MCF 10A (cell line): ENCODE data around the gene MAGEA10. TPM values are rescaled to one million over a fixed set of nuclear protein-coding genes. Genes with fewer than 3 reads are reported as not detected.
"Not testable (repeated sequence)": the region's sequence is repeated elsewhere in the genome, so short reads cannot be mapped to it uniquely, and the experiment has no call there.

ENCODE experiments used
- Bru-seq: library from RNA; stranded (reverse); fragments of 400-500 nt; gene quantifications from one replicate; lab custom pipeline; 2021; lab: Mats Ljungman, UMichigan
- BruChase-seq, 2 experiments: library from RNA; stranded (reverse); fragments of 400-500 nt; gene quantifications; one replicate each; lab custom pipeline; 2021; lab: Mats Ljungman, UMichigan
- BruUV-seq: library from RNA; stranded (reverse); fragments of 400-500 nt; replicated peaks from 2 replicates; lab custom pipeline; 2021; lab: Mats Ljungman, UMichigan
- CTCF ChIA-PET: fragments of 300-600 bp; sonication (Branson Sonifier 250); formaldehyde crosslinking; extraction: SDS; loops from one replicate; lab custom pipeline; 2021; ENCODE audit warnings: antibody characterized with exemption, inconsistent platforms; lab: Yijun Ruan, JAX
- POLR2A ChIA-PET: fragments of 300-600, 350-650 bp; sonication (Branson Sonifier 250); formaldehyde crosslinking; extraction: SDS; loops from one replicate; lab custom pipeline; 2020; ENCODE audit warnings: antibody characterized with exemption, inconsistent platforms; lab: Yijun Ruan, JAX
- DNase-seq: peaks from one replicate; pipeline ENCODE4 v3.0.0-alpha.2; 2018; ENCODE audit not compliant: unreplicated experiment
- H3K27ac Mint-ChIP-seq: one replicate; pipeline ENCODE4 v1.8.0; 2022; ENCODE audit warnings: mild to moderate bottlenecking, low read depth, mixed read lengths; ENCODE audit not compliant: unreplicated experiment
- H3K27me3 Mint-ChIP-seq: one replicate; pipeline ENCODE4 v1.8.0; 2022; ENCODE audit warnings: mixed read lengths; ENCODE audit not compliant: insufficient read depth, unreplicated experiment
- H3K36me3 Mint-ChIP-seq: one replicate; pipeline ENCODE4 v1.8.0; 2022; ENCODE audit warnings: mild to moderate bottlenecking, moderate library complexity, mixed read lengths; ENCODE audit not compliant: insufficient read depth, unreplicated experiment
- H3K4me1 Mint-ChIP-seq: one replicate; pipeline ENCODE4 v1.8.0; 2022; ENCODE audit warnings: mixed read lengths; ENCODE audit not compliant: insufficient read depth, unreplicated experiment
- H3K4me3 Mint-ChIP-seq: one replicate; pipeline ENCODE4 v1.8.0; 2022; ENCODE audit warnings: mild to moderate bottlenecking, moderate library complexity, mixed read lengths; ENCODE audit not compliant: unreplicated experiment
- H3K9me3 Mint-ChIP-seq: one replicate; pipeline ENCODE4 v1.8.0; 2022; ENCODE audit warnings: mixed read lengths; ENCODE audit not compliant: unreplicated experiment
- CTCF ChIP-seq: fragments of 200-600 bp; IDR thresholded peaks from one replicate; pipeline ENCODE4 v1.8.0; 2022; ENCODE audit warnings: antibody characterized with exemption, mild to moderate bottlenecking; ENCODE audit not compliant: unreplicated experiment
- intact Hi-C: fragments of 100-400 bp; cut with micrococcal nuclease; formaldehyde crosslinking; loops from 2 replicates; pipeline ENCODE4 v1.14.1; 2022
- long read RNA-seq: library from polyadenylated mRNA; stranded (forward); transcript quantifications from one replicate; pipeline ENCODE4 v2.0.0, GENCODE V29; 2022
- total RNA-seq: library from RNA; stranded (reverse); gene quantifications from 2 replicates; pipeline ENCODE4 v1.2.3, GENCODE V29; 2022

Gene MAGEA10
- total RNA-seq: not detected in 2 replicates
- not detected for Bru-seq, nascent RNA
- BruChase-seq, experiment 1, labeled RNA remaining after a 6-hour chase: not detected
- not detected for BruChase-seq, experiment 2, labeled RNA remaining after a 2-hour chase
- long read RNA-seq: 0 reads

DNA sequence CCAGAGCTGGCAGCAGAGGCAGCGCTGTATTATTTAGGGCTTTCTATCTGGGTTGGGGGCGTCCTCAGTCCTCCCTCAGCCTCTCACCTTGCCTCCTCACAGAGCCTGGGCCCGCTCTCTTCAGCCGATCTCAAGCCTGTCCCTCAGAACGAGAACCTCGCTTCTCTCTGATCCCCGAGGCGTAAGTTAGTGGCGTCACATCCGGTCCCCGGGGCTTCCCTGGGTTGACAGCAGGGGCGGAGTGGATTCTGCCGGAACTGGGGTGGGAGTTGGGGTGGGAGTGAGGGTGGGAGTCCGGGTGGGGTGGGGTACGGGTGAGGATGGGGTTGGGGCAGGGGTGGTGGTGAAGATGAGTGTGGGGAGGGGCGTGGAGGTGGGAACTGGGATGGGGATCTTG is at the start of gene MAGEA10:
TSS of gene MAGEA10 (minus strand) at position 190 of the 397 bp plus-strand sequence. CDS start 2,957 bp downstream, outside the sequence.
- DNase-seq: no peak
- Mint-ChIP-seq H3K27ac (no peak within 1 kb of the TSS), H3K36me3 (no peaks in the 10 kb centered on the region), H3K9me3 (peaks cover 9% of the 10 kb centered on the region), H3K4me3 (no peak within 1 kb of the TSS), H3K4me1 (no peaks in the 10 kb centered on the region), H3K27me3 (no peaks in the 10 kb centered on the region)
- BruUV-seq: no TSS peak
- intact Hi-C loops: no loop called here
- ChIA-PET POLR2A (interaction anchor here (0.6 kb wide), 1 partner anchor 17 kb away, joined by 3 read pairs; no protein-coding TSS in a partner anchor), CTCF (no interaction called here)
- no peak for TF ChIP-seq CTCF

DNA sequence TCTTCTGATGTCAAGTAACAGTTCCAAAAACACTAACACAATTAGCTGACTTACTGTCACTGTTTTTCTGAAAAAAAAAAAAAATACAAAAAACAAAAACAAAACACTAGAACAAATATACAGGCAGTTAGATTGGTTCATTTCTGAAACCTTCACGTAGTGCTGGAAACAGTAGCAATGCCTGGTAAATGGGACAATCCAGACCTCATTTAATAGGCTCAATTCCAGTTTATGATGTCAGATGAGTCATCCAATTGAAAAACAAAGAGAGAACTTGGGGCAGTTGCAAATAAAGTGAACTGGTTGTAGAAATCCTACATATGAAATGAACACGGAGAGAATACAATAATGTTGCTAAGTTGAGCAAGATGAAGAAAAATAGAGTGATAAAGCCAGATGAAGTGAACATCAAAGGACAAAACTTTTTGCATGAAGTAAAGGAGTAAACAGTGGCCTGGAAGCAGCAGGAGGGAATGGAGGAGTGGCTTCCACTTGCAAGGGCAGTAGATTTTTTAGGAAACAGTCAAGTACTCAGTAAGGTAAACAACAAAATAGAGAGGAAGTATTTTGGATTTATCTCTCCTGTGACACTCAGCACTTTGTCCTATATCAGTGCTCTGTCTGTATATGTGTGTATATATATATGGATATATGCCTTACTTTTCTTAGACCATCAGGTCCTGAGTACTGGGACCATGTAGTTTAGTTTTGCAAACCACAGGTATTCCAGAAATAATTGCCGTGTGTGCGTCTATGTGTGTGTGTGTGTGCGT is 39.3 kb upstream of the MAGEA10 start:
- BruUV-seq: no TSS peak
- CTCF ChIA-PET: no interaction called here

GRCh38 chrX:152177052-152177451 is 38.7 kb upstream of the MAGEA10 start:
- TF ChIP-seq CTCF: no peak
- no peak for DNase-seq
- H3K27me3 Mint-ChIP-seq: no peaks in the 10 kb centered on the region
- no peaks in the 10 kb centered on the region for H3K36me3 Mint-ChIP-seq
- no peaks in the 10 kb centered on the region for H3K4me1 Mint-ChIP-seq
- intact Hi-C loops: no loop called here
- H3K9me3 Mint-ChIP-seq: peaks cover 11% of the 10 kb centered on the region
- BruUV-seq: no TSS peak
- no peak overlapping the region for H3K27ac Mint-ChIP-seq
- ChIA-PET CTCF (no interaction called here), POLR2A (no interaction called here)
- H3K4me3 Mint-ChIP-seq: no peak overlapping the region

More for the DNA sequence above, 39.3 kb upstream of the MAGEA10 start:
- H3K36me3 Mint-ChIP-seq: no peaks in the 10 kb centered on the region
- POLR2A ChIA-PET: no interaction called here
- intact Hi-C loops: no loop called here
- H3K4me3 Mint-ChIP-seq: no peak overlapping the region
- H3K4me1 Mint-ChIP-seq: no peaks in the 10 kb centered on the region
- TF ChIP-seq CTCF: no peak
- peaks cover 6% of the 10 kb centered on the region for H3K9me3 Mint-ChIP-seq
- DNase-seq: peak; percentile 33
- no peak overlapping the region for H3K27ac Mint-ChIP-seq
- H3K27me3 Mint-ChIP-seq: no peaks in the 10 kb centered on the region

GRCh38 chrX:152175892-152176291 is 37.5 kb upstream of the MAGEA10 start:
- H3K4me1 Mint-ChIP-seq, BruUV-seq, H3K4me3 Mint-ChIP-seq, H3K27me3 Mint-ChIP-seq, H3K27ac Mint-ChIP-seq, POLR2A ChIA-PET, DNase-seq, CTCF ChIA-PET, intact Hi-C loops, H3K36me3 Mint-ChIP-seq: not testable (repeated sequence)
- peaks cover 11% of the 10 kb centered on the region for H3K9me3 Mint-ChIP-seq

DNA sequence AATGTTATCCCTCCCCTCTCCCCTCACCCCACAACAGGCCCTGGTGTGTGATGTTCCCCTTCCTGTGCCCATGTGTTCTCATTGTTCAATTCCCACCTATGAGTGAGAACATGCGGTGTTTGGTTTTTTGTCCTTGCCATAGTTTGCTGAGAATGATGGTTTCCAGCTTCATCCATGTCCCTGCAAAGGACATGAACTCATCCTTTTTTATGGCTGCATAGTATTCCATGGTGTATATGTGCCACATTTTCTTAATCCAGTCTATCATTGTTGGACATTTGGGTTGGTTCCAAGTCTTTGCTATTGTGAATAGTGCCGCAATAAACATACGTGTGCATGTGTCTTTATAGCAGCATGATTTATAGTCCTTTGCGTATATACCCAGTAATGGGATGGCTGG is 35.5 kb upstream of the MAGEA10 start:
- H3K4me3 Mint-ChIP-seq, H3K27me3 Mint-ChIP-seq, BruUV-seq, POLR2A ChIA-PET, intact Hi-C loops, DNase-seq, H3K4me1 Mint-ChIP-seq, CTCF ChIA-PET, H3K36me3 Mint-ChIP-seq, H3K27ac Mint-ChIP-seq: not testable (repeated sequence)
- peaks cover 20% of the 10 kb centered on the region for H3K9me3 Mint-ChIP-seq
